ENCODE results near the gene ZNF148.

ZNF148 gene

DNA sequence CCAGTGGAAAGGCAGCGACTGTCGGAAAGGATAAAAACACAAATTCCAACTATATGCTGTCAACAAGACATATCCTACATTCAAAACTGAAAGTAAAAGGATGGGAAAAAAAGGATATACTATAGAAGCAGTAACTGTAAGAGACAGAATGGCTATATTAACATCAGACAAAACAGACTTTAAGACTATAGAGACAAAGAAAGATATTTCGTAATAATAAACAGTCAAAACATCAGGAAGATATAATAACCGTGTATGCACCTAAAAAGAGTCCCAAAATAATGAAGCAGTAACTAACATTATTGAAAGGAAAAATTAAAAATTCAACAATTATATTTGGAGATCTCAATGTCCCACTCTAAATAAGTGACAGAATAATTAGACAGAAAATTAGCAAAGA is 48.2 kb downstream of the ZNF148 start:
- FAIRE-seq: no peak

- FAIRE-seq: no peak
Observed at GRCh38 chr3:125325746-125326145, 49.4 kb downstream of the ZNF148 start.

- FAIRE-seq: no peak
Observed at GRCh38 chr3:125324341-125324740, 50.8 kb downstream of the ZNF148 start.

- FAIRE-seq: peak; percentile 53
Observed at GRCh38 chr3:125322917-125323316, 52.2 kb downstream of the ZNF148 start.

GRCh38 chr3:125322166-125322565 is 53.0 kb downstream of the ZNF148 start:
- no peak for FAIRE-seq

DNA sequence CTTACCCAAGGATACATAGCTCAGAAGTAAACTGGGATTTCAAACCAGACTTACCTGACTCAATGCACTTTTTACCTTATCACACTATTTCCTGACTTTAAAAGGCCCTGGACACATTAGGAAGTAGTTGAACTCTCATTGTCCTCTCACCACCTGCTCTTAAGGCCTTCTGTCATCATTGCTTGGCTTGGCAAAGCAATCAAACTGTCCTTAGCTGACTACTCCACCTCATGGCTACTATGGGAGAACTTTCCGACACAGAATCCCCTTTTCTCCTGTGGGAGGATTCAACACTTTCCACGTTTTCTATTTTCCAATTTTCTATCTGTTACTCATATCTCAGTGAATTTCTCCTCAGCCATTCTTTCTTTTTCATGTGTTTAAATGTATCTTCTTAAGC is 55.4 kb downstream of the ZNF148 start:
- FAIRE-seq: no peak

- no peak for FAIRE-seq
Observed at GRCh38 chr3:125318871-125319270, 56.3 kb downstream of the ZNF148 start.

DNA sequence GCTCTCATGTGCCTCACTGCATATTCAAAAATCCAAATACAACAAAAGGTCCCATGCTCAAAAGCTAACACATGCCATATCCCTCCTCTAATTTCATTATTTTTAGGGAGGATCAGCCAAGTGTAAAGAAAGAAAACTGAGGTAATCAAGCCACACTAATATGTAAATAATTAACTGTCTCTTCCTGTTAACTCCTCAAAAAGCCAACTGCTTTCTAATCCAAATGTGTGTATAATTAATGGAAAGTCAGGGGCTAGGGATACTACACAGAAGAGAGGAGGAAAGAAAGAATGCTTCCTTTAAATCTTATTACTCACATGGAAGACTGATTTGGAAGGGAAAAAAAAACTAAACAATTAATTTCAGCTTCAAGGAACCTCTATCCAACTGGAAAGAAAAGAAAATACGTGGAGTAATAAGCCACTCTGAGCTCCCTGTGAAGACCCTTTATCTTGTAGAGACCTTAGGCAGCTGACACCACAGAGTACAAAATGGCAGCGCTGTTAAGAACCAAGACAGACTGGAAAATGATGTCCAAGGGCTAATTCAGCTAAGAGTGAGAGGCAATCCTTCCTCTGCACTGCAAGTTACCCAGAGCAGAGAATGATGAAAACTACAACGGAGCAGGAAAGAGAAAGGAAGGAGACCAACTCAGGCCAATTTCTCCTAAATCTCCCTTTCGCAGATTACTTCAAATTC is 56.8 kb downstream of the ZNF148 start:
- no peak for FAIRE-seq

GRCh38 chr3:125317761-125318160 is 57.4 kb downstream of the ZNF148 start:
- FAIRE-seq: no peak

- FAIRE-seq: no peak
Observed at GRCh38 chr3:125316949-125317348, 58.2 kb downstream of the ZNF148 start.

DNA sequence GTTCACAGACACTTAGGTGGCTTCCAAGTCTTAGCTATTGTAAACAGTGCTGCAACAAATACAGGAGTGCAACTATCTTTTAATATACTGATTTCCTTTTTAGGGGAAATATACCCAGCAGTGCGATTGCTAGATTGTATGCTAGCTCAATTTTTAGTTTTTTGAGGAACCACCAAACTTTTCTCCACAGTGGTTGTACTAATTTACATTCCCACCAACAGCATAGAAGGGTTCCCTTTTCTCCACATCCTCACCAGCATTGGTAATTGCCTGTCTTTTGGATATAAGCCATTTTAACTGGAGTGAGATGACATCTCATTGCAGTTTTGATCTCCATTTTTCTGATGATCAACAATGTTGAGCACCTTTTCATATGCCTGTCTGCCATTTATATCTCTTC is 58.9 kb downstream of the ZNF148 start:
- no peak for FAIRE-seq

DNA sequence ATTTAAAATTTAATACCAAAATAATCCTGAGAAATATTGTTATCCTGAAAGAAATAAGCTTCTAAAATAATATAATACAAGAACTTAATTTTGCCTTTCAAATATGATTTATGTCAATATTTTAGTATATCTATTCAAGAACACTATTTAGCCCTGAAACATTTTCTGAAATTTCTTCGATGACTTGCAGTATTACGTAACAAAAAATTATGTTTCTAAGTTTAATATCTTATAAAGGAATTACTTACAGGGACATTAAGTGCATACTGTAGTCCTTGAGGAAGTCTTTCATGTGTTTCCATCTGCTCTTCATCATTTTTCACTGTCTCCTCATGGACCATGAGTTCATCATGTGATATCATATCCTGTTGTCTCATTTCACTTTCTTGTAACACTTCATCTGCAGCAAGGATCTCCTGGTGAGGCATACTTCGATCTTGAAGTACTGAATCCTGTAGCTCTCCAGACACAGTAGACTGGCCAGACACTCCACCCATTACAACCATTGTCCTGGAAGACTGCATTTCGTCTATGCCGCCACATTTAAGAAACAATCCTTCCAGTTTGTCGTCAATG is 62.0 kb downstream of the ZNF148 start:
- peak; percentile 90 for FAIRE-seq

DNA sequence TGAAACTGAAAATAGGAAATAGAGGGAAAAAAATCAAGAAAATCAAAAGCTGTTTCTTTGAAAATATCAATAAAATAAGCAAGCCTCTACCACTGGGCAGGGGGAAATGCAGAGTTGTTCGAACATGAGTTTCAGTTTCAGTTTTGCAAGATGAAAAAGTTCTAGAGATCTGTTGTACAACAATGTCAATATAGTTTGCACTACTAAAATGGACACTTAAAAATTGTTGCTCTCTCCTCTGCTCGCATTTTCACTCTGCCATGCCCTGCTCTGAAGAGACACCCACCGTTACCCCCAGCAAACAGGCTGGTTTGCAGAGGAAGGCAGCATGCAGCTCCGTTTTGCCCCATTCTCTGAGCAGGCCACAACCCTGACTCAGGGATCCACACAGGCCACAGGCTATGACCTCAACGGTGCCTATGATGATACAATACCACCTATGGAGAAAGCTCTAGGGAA is 64.5 kb downstream of the ZNF148 start:
- no peak for FAIRE-seq

DNA sequence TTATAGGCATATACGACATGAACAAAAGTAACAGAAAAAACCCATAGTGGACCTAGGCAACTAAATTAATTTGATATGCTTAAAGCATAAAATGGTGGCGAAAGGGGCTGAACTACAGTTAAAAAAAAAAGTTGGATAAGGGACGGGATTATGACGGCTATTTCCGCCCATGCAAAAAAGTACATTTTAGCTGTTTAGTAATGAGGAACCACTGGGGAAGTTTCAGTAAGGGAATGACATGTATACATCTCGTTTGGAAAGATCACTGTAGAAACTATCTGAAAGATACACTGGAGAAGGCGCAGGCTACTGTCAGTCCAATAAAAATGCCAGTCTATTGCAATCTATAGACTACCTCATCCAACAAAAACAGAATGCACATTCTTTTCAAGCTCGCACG is 65.6 kb downstream of the ZNF148 start:
- no peak for FAIRE-seq

DNA sequence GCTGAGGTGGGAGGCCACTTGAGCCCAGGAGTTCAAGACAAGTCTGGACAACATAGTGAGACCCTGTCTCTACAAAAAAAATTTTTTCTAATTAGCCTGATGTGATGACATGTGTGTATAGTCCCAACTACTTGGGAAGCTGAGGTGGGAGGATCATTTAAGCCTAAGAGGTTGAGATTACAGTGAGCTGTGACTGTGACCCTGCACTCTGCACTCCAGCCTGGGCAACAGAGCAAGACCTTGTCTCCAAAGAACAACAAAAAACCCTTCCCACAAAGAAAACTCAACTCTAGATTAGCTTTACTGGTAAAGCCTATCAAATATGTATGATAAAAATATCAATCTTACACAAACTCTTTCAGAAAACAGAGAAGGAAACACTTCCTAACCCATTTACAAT is 68.5 kb downstream of the ZNF148 start:
- FAIRE-seq: no peak

- FAIRE-seq: no peak
Observed at GRCh38 chr3:125302932-125303331, 72.2 kb downstream of the ZNF148 start.

GRCh38 chr3:125300416-125300815 is 74.7 kb downstream of the ZNF148 start:
- no peak for FAIRE-seq

DNA sequence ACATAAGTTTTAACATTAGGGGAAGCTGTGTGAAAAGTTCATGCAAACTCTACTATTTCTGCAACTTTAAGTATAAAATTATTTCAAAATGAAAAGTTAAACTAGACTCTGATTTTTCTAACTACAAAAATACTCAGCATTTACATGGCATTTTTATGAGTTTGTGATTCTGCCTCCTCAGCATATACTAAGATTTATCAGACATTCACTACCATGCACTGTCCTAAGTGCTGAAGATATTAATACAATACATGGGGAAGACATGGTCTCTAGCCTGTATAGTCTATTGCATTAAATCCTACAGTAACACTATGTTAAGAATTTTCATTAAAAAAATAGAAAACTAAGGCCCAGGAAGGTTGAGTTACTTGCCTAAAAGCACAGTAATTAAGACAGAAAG is 80.7 kb downstream of the ZNF148 start:
- no peak for FAIRE-seq

DNA sequence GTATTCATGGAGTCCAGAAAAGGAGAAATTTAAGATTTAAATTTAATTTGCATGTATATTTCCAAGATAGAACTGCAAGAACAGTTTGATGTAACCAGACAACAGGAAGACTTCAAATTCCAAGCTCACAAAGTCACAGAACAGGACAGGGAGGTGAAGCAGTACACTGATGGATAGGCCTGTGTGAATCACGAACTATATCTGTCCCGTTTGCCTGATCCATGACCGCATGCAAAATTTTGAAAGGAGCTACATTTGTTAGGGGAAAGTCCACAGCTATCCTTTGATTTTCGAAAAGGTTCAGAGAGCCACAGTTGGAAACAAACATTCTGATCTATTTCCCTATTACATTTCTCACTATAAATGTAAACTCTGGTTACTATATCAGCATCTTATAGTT is 83.1 kb downstream of the ZNF148 start:
- FAIRE-seq: no peak

DNA sequence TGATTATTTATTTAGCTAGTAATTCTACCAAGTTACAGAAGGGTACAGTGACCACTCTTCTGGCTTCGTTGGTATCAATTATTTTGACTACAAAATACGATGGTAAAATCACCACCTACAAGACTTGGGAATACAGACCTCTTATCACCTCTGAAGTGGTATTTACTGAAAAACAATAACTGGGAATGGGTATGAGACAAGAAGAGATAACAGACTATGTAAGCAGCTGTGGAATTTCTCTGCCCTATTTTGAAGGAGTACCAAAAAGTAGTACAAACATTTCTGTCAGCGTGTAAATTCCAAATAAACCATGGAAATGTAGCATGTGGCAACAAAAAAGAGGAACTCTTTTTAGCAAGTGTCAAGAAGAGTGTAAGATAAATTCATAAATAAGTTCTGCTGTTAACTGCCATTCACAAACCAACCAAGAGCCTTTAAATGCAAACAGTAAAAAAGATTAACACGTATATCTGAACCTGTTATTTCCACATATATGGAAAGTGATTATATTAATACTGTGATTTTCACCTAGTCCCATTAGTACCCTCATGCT is 85.6 kb downstream of the ZNF148 start:
- no peak for FAIRE-seq

DNA sequence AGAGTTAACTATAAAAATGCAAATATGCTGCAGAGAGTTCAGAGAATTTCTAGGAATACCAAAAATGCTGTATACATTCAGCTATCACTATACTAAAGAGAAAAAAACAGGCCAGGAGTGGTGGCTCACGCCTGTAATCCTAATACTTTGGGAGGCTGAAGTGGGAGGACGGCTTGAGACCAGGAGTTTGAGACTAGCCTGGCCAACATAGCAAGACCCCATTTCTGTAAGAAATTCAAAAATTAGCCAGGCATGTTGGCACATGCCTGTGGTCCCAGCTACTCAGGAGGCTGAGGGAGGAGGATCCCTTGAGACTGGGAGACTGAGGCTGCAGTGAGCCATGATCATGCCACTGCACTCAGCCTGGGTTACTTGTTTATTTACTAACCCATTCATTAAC is 87.9 kb downstream of the ZNF148 start:
- FAIRE-seq: no peak

GRCh38 chr3:125281381-125281780 is 93.7 kb downstream of the ZNF148 start:
- no peak for FAIRE-seq

GRCh38 chr3:125280668-125281361 is 94.3 kb downstream of the ZNF148 start:
- no peak for FAIRE-seq

DNA sequence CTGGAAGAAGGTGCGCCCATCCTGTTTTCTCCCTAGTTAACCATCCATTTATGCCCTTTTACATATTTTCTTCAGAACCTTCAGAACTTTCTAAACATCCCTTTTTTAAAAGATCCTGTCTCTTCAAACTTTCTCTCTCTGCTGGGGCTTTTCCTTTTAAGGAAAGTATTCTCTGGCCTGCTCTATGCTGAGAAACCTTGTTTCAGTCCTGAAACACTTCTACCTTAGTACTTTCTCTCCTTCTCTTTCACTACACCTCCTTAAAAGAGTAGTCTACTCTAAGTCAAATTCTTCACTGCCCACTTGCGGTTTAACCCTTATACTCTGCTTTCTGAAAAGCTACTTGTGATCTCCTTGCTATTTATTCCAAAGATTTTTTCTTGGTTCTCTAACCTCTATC is 97.0 kb downstream of the ZNF148 start:
- FAIRE-seq: no peak
